Measurements from ENCODE around the gene EBLN2.
"Not testable (repeated sequence)": the region's sequence is repeated elsewhere in the genome, so short reads cannot be mapped to it uniquely, and the experiment has no call there.

GRCh38 chr3:73066243-73066642 is 4.8 kb downstream of the EBLN2 start:
- not testable (repeated sequence) for TF ChIP-seq CTCF (IDR thresholded peaks at IDR 0.05; ENCODE audit: extremely low read depth in 1 of 2, insufficient read depth in 1 of 2, low read depth in 1 of 2, low read length in 2 of 2); MAX (IDR thresholded peaks at IDR 0.05; ENCODE audit: insufficient read depth, insufficient read length); POLR2AphosphoS5 (IDR thresholded peaks at IDR 0.05; ENCODE audit: insufficient read depth, low read depth, low read length); EZH2 (IDR thresholded peaks at IDR 0.05; ENCODE audit: borderline replicate concordance, low read depth, low read length, severe bottlenecking); POLR2A (IDR thresholded peaks at IDR 0.05; ENCODE audit: low read depth, low read length); JUN (IDR thresholded peaks at IDR 0.05; ENCODE audit: borderline replicate concordance, insufficient read depth, insufficient read length, low read depth); FOS (IDR thresholded peaks at IDR 0.05; ENCODE audit: borderline replicate concordance, insufficient read depth, low read length); MYC (IDR thresholded peaks at IDR 0.05; ENCODE audit: low read depth, low read length)
